Thyroid gland (tissue), 4 donors: ENCODE measurements around the gene ELOVL7.

ENCODE experiments used
- POLR2A ChIP-seq, 2 donors: fragments of 450-650 bp; IDR thresholded peaks; one replicate each; pipeline ENCODE4 v1.6.1; 2017; ENCODE audit warnings: antibody characterized with exemption in 2 of 2, mild to moderate bottlenecking in 2 of 2, moderate library complexity in 1 of 2
- TF ChIP-seq, protein P1 (sequence below), 6 experiments: fragments of 200-600 bp in 3 of 6; fragments of 450-650 bp in 3 of 6; sonication (generic) in 3 of 6; IDR thresholded peaks; one replicate each; pipeline ENCODE4 v1.5.1; 2016 to 2019; ENCODE audit warnings: antibody characterized with exemption in 6 of 6, mild to moderate bottlenecking in 2 of 6, inconsistent platforms in 1 of 6, moderate library complexity in 1 of 6

DNA sequence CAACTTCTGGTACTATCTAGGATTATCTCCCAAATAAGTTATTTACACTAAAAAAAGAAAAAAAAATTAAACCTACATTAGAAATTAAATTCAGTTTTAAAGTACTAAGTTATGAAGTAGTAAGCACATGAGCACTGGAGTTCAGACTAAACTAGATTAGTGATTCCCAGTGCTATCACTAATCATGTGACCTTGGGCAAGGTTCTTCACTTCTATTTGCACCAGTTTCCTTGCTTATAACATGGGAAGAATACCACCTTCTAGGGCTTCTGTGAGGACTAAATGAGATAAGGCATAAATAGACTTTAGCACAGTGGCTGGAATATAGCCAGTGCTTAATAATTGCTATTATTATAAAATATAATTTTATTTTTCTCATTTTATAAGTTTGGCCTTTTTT, 10.5 kb downstream of the ELOVL7 start:
- TF ChIP-seq, protein P1, sequence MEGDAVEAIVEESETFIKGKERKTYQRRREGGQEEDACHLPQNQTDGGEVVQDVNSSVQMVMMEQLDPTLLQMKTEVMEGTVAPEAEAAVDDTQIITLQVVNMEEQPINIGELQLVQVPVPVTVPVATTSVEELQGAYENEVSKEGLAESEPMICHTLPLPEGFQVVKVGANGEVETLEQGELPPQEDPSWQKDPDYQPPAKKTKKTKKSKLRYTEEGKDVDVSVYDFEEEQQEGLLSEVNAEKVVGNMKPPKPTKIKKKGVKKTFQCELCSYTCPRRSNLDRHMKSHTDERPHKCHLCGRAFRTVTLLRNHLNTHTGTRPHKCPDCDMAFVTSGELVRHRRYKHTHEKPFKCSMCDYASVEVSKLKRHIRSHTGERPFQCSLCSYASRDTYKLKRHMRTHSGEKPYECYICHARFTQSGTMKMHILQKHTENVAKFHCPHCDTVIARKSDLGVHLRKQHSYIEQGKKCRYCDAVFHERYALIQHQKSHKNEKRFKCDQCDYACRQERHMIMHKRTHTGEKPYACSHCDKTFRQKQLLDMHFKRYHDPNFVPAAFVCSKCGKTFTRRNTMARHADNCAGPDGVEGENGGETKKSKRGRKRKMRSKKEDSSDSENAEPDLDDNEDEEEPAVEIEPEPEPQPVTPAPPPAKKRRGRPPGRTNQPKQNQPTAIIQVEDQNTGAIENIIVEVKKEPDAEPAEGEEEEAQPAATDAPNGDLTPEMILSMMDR (IDR thresholded peaks at IDR 0.05) = no peak
- no peak for TF ChIP-seq POLR2A (IDR thresholded peaks at IDR 0.05)
